Pons (tissue), 1 donor: ENCODE results near the gene CHIC2.
"Not testable (repeated sequence)": the region's sequence is repeated elsewhere in the genome, so short reads cannot be mapped to it uniquely, and the experiment has no call there.

ENCODE experiments used
- DNase-seq: peaks from one replicate; pipeline ENCODE4 v3.0.0-alpha.2; 2016; ENCODE audit warnings: low spot score

CHIC2 gene

GRCh38 chr4:54061067-54061466, 3.3 kb downstream of the CHIC2 start:
- DNase-seq: no peak

- DNase-seq: no peak
Measured at GRCh38 chr4:54060116-54060515, 4.3 kb downstream of the CHIC2 start.

GRCh38 chr4:54058171-54058570, 6.2 kb downstream of the CHIC2 start:
- no peak for DNase-seq

GRCh38 chr4:54056360-54056759, 8.0 kb downstream of the CHIC2 start:
- DNase-seq: no peak

GRCh38 chr4:54055494-54055893, 8.9 kb downstream of the CHIC2 start:
- DNase-seq: no peak

- no peak for DNase-seq
Measured at GRCh38 chr4:54054501-54054900, 9.9 kb downstream of the CHIC2 start.

GRCh38 chr4:54053322-54053721, 11.1 kb downstream of the CHIC2 start:
- DNase-seq: not testable (repeated sequence)

- no peak for DNase-seq
Measured at GRCh38 chr4:54050214-54050904, 14.0 kb downstream of the CHIC2 start.

- DNase-seq: not testable (repeated sequence)
Measured at GRCh38 chr4:54043630-54044029, 20.8 kb downstream of the CHIC2 start.

GRCh38 chr4:54041933-54042332, 22.5 kb downstream of the CHIC2 start:
- DNase-seq: no peak

- no peak for DNase-seq
Measured at GRCh38 chr4:54041100-54041499, 23.3 kb downstream of the CHIC2 start.

GRCh38 chr4:54038056-54038455, 26.3 kb downstream of the CHIC2 start:
- no peak for DNase-seq

GRCh38 chr4:54036184-54036583, 28.2 kb downstream of the CHIC2 start:
- no peak for DNase-seq

GRCh38 chr4:54032558-54033135, 31.8 kb downstream of the CHIC2 start:
- DNase-seq: no peak

GRCh38 chr4:54027311-54027710, 37.1 kb downstream of the CHIC2 start:
- DNase-seq: no peak

GRCh38 chr4:54025582-54025981, 38.8 kb downstream of the CHIC2 start:
- DNase-seq: no peak

- not testable (repeated sequence) for DNase-seq
Measured at GRCh38 chr4:54023019-54023418, 41.4 kb downstream of the CHIC2 start.

GRCh38 chr4:54017974-54018373, 46.4 kb downstream of the CHIC2 start:
- no peak for DNase-seq

- DNase-seq: no peak
Measured at GRCh38 chr4:54017308-54017707, 47.1 kb downstream of the CHIC2 start.

- no peak for DNase-seq
Measured at GRCh38 chr4:54016504-54016903, 47.9 kb downstream of the CHIC2 start.

- no peak for DNase-seq
Measured at GRCh38 chr4:54015423-54016030, 48.9 kb downstream of the CHIC2 start.

GRCh38 chr4:54014666-54015160, 49.7 kb downstream of the CHIC2 start:
- DNase-seq: no peak

- DNase-seq: no peak
Measured at GRCh38 chr4:54011201-54011600, 53.2 kb downstream of the CHIC2 start.
